ENCODE results near the gene PSMD4.

Gene PSMD4

DNA sequence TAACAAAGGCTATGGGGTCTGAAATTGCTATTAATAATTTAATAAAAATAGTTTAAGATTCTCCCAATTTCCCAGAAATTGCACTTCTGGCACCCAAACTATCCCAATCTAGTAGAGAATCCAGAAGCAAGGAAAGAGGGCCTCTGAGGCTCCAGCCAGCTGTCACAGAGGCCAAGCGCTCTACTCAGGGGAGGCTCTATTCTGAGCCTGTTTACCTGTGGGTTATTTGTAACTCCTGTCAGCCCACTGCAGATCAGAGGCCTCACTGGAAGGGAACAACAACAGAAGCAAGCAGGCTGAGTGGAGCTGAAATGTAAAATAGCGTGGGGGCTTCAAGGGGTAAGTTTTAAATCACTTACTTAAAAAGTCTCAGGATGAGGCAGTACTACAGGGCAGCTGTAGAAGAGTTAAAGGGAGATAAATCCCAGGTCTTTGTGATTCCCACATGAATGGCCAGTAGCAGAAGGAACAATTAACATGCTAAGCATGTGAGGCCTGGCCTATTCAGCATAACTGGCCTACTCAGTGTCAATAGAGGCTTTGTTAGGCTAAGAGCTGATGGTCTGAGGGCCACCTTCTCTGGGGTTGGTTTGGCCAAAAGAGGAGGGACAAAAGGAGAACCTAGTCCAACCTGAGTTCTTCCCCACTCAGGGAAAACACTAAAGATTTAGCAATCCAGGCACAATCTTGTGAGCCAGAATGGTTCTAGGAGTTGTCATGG lies 40.4 kb downstream of the PSMD4 start:
- DNase-seq (ENCODE audit: low read depth in 1 of 2, low spot score in 1 of 2), result no peak

DNA sequence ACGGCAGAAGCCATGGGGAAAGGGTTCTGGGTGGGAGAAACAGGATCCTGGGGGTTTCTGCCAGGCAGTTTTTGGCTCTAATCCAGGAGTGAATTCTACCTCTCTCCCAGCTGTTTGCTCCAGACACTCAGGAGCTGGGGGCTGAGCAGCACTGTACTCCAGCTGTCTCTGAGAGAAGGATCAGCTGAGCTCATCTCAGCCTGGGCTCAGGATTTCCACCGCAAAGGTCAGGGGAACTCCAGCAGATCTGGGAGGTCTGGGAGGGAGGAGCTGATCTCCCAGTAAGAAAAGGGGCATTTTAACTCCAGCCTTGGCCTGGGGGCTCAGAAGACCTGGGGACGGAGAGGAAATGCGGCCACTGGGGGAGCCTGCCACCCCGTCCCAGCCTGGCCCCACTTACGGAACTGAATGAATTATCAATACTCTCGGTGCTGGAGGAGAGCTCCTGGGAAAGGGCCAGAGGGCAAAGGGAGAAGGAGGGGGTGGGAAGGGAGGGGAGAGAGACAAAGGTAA lies 55.3 kb downstream of the PSMD4 start:
- DNase-seq (ENCODE audit: low read depth in 1 of 2, low spot score in 1 of 2), result no peak

DNA sequence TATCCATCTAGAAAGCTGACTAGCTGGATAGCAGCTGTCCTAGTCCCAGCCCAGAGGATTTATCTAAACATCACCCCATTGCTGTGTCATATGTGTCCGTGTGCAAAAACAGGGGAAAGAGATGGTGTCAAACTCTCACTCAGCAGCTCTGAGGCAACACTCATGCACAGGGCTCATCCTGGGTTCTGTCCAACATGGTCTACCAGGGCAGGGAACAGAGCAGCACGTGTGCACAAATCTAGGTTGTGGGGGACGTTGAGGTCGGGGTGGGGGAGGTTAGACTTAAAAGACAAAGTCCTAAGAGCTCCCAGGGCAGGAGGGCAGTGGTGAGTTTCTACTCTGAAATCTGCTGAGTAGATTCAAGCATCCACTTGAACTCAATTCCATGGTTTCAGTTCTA lies 56.5 kb downstream of the PSMD4 start:
- no peak for DNase-seq (ENCODE audit: low read depth in 1 of 2, low spot score in 1 of 2)

DNA sequence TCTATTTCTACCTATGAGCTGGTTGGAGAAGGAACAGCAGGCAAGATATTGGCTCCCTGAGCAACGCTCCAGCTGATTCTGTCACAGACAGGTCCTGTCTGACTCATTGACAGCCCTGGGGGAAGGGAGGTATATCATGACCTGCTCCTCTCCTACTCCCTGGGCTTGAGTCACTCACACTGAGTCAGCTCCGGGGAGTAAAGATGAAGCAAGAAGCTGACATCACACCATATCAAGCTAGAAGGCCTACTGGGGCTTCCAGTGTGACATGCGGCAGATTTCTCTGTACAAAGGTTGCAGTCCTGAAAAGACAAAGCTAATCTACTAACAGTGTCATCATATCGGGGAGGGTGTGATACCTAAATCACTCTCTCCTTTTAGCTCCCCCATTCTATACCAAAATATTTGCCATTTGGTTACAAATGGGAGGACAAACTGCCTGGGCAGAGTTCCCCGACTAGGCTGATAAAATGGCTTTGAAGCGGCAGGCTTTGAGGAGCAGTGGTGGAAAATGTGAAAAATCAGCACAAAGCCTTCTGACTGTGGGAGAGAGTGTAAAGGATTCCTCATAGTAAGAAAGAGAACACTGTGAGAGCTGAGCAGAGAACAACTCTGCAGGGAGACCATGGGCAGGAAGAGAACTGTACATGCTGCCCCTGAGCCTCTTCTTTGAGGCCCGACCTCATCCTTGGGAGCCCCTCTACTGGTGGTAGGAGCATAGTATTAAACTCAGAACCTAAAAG lies 57.2 kb downstream of the PSMD4 start:
- DNase-seq (ENCODE audit: low read depth in 1 of 2, low spot score in 1 of 2), result peak; percentile 40 to 90

DNA sequence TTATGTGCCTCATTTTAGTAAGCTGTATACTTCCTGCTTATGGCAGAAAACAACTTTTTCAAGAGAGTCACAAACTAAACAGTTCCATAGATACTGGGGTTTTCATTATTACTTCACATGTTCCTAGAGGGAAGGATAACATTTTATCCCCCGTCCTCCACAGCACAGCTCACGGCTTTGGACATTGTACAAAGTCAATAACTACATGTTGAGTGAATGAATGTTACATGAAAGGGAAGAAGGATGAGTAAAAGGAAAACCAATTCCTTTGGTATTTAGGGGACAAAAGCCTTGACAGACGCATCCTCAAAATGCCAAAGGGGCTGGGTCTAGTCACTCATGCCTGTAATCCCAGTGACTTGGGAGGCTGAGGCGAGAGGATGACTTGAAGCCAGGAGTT lies 57.9 kb downstream of the PSMD4 start:
- DNase-seq (ENCODE audit: low read depth in 1 of 2, low spot score in 1 of 2), result no peak

DNA sequence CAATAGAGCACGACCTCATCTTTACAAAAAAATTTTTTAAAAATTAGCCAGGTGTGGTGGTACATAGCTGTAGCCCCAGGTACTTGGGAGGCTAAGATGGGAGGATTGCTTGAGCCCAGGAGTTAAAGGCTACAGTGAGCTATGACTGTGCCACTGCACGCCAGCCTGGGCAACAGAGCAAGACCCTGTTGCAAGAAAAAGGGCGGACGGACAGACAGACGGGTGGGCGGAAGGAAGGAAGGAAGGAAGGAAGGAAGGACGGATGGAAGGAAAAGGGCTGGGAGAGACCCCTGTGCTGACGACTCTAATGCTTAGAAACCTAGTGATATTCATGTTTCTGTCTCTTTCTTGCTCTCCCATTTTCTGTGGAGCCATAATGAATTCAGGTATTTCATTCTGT lies 58.3 kb downstream of the PSMD4 start:
- no peak for DNase-seq (ENCODE audit: low read depth in 1 of 2, low spot score in 1 of 2)

DNA sequence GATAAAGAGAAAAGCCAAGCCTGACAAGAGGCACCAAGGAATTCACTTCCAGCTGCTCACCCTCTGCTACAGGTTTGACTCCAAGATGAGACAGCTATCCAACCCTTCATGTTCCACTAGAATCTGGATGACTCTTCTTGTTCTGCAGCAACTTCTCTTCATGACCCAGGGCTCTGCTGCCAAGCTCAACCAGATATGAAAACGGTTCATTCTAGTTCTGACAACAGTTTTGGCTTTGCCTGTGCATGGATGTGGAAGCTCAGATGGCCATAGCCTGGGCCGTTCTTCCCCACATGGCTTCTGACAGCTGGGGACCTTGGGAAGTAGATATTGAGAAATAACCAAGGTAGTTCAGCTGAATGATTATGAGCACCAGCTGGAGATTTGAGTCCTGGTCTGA lies 59.0 kb downstream of the PSMD4 start:
- DNase-seq (ENCODE audit: low read depth in 1 of 2, low spot score in 1 of 2), result no peak

DNA sequence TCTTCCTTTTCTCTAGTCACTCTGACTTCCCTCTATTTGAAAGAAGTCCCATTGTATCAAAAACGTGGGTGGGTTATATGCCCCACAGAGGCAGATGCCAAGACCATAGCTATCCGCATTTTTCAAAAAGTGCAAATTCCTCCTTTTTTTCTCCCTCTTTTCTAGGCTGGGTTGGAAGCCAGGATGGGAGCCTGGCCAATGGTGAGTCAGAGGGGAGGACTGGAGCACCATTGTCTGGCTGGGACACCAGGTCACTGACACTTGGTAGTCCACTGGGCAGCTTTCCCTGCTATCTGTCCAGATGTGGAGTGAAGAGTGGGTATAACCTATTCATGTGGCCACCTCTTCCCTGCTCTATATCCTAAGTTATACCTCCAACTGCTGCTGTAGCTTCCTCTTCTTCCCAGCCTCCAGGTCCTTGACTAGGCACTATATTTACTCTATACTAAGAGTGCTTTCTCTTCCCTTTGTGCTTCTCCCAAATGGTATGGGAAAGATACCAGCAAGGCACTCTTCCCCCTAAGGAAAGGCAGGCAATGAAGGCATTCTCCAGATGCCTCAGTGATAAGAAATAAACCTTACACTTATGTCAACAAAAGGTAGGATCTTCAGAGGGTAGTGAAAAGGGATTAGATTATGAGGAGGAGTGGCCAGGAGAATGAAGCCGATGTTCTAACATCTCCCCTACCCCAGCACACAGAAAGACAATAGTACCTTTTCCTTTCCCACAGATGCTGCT lies 59.8 kb downstream of the PSMD4 start:
- no peak for DNase-seq (ENCODE audit: low read depth in 1 of 2, low spot score in 1 of 2)

DNA sequence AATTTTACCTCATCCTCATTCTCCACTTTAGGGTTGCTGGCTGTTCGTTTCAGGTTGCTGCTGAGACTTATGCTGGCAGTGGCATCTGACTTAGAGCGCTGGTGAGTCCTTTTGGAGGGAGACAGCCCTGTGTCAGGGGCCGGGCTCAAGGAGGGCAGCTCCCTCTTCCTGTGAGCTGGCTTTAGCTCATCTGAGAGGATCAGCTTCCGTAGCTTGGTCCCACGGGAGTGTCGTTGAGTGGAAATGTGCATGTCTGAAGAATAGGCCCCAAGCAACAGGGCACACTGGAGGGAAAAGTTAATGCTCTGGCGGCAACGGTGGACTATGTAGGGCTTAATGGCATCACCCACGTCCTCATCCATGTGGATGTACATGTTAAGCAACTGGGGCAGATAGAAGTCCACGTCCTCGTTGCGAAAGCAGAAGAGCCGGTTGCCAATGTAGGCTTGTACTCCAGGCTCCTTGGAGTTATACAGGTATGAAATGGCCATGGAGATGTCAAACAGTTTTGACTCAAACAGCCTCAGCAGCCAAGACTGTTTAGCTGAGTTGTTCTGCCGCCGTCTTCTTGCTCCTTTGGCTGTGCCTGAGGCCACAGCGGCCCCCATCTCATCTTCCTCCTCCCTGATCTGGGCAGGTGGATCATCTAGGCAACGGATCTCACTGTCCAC lies 61.2 kb downstream of the PSMD4 start:
- no peak for DNase-seq (ENCODE audit: low read depth in 1 of 2, low spot score in 1 of 2)
